Neural cell (in vitro differentiated cells): Measurements from ENCODE around the gene NAA35. TPM values are rescaled to one million over a fixed set of nuclear protein-coding genes. Genes with fewer than 3 reads are reported as not detected.

Experiments used
- H2AFZ ChIP-seq: fragments of 200-600, 300-800 bp; sonication (generic), shearing (Covaris generic); 2 replicates; pipeline ENCODE4 v1.6.0; 2014; ENCODE audit warnings: low read depth, mild to moderate bottlenecking, antibody characterized with exemption, low read length, moderate library complexity
- H3F3A ChIP-seq: fragments of 200-600 bp; shearing (Covaris generic); 2 replicates; pipeline ENCODE4 v1.6.1; 2016; ENCODE audit warnings: mild to moderate bottlenecking, moderate library complexity, mixed read lengths, antibody characterized with exemption, low read length; ENCODE audit not compliant: insufficient read depth, poor library complexity, severe bottlenecking
- H3K27ac ChIP-seq: fragments of 200-600, 300-800 bp; sonication (generic), shearing (Covaris generic); 2 replicates; pipeline ENCODE4 v1.5.1; 2014; ENCODE audit warnings: mild to moderate bottlenecking, low read length, moderate library complexity
- H3K27me3 ChIP-seq: fragments of 300-800, 200-600 bp; sonication (generic), shearing (Covaris generic); 2 replicates; pipeline ENCODE4 v1.6.0; 2014; ENCODE audit warnings: mild to moderate bottlenecking, low read depth, low read length, moderate library complexity; ENCODE audit not compliant: insufficient read depth
- H3K36me3 ChIP-seq: fragments of 300-800, 200-600 bp; sonication (generic), shearing (Covaris generic); 2 replicates; pipeline ENCODE4 v1.5.1; 2014; ENCODE audit warnings: mild to moderate bottlenecking, antibody characterized with exemption, low read length, moderate library complexity; ENCODE audit not compliant: insufficient read depth
- H3K4me2 ChIP-seq: fragments of 300-800, 200-600 bp; sonication (generic), shearing (Covaris generic); 2 replicates; pipeline ENCODE4 v1.6.0; 2014; ENCODE audit warnings: mild to moderate bottlenecking, low read length
- H3K4me3 ChIP-seq: fragments of 300-800, 200-600 bp; sonication (generic), shearing (Covaris generic); 2 replicates; pipeline ENCODE4 v1.5.1; 2014; ENCODE audit warnings: mild to moderate bottlenecking, low read length, moderate library complexity
- H3K79me2 ChIP-seq: fragments of 200-600 bp; shearing (Covaris generic); replicated peaks from 2 replicates; pipeline ENCODE4 v1.6.0; 2014; ENCODE audit warnings: mild to moderate bottlenecking, low read length, moderate library complexity; ENCODE audit not compliant: insufficient read depth
- H3K9ac ChIP-seq: fragments of 300-800, 200-600 bp; sonication (generic), shearing (Covaris generic); 2 replicates; pipeline ENCODE4 v1.6.1; 2016; ENCODE audit warnings: mild to moderate bottlenecking, low read length, mixed read lengths
- H3K9me2 ChIP-seq: fragments of 200-600 bp; shearing (Covaris generic); 2 replicates; pipeline ENCODE4 v1.6.1; 2016; ENCODE audit warnings: mild to moderate bottlenecking, low read length, mixed read lengths; ENCODE audit not compliant: insufficient read depth
- H3K9me3 ChIP-seq: fragments of 200-600, 300-800 bp; sonication (generic), shearing (Covaris generic); 2 replicates; pipeline ENCODE4 v1.6.1; 2016; ENCODE audit warnings: mild to moderate bottlenecking, mixed run types, low read length, moderate library complexity, mixed read lengths
- H4K20me1 ChIP-seq: fragments of 200-600 bp; shearing (Covaris generic); 2 replicates; pipeline ENCODE4 v1.6.1; 2016; ENCODE audit warnings: mild to moderate bottlenecking, mixed run types; ENCODE audit not compliant: insufficient read depth
- CTCF ChIP-seq: fragments of 450-650 bp; IDR thresholded peaks from 2 replicates; pipeline ENCODE4 v1.5.1; 2014; ENCODE audit warnings: antibody characterized with exemption, mild to moderate bottlenecking, moderate library complexity; ENCODE audit not compliant: poor library complexity, severe bottlenecking
- EP300 ChIP-seq: fragments of 450-650 bp; conservative IDR thresholded peaks from 2 replicates; pipeline ENCODE4 v1.6.1; 2014; ENCODE audit warnings: antibody characterized with exemption, mild to moderate bottlenecking, moderate library complexity; ENCODE audit not compliant: poor library complexity, severe bottlenecking
- EZH2 ChIP-seq: fragments of 200-600, 300-800 bp; shearing (Covaris generic), sonication (generic); IDR thresholded peaks from 2 replicates; pipeline ENCODE4 v1.6.1; 2014; ENCODE audit warnings: antibody characterized with exemption, low read length, borderline replicate concordance, mild to moderate bottlenecking; ENCODE audit not compliant: insufficient read depth, poor library complexity, severe bottlenecking
- MXI1 ChIP-seq: fragments of 450-650 bp; conservative IDR thresholded peaks from 2 replicates; pipeline ENCODE4 v1.6.1; 2014; ENCODE audit warnings: antibody characterized with exemption, mild to moderate bottlenecking; ENCODE audit not compliant: poor library complexity, severe bottlenecking
- POLR2AphosphoS5 ChIP-seq: IDR thresholded peaks from 2 replicates; pipeline ENCODE4 v1.6.1; 2012
- RAD21 ChIP-seq: fragments of 450-650 bp; conservative IDR thresholded peaks from 2 replicates; pipeline ENCODE4 v1.6.1; 2014; ENCODE audit warnings: antibody characterized with exemption, mild to moderate bottlenecking, moderate library complexity
- REST ChIP-seq: IDR thresholded peaks from 2 replicates; pipeline ENCODE4 v1.6.1; 2012; ENCODE audit warnings: borderline replicate concordance
- SMC3 ChIP-seq: fragments of 450-650 bp; conservative IDR thresholded peaks from 2 replicates; pipeline ENCODE4 v1.6.1; 2014; ENCODE audit warnings: antibody characterized with exemption, mild to moderate bottlenecking, moderate library complexity; ENCODE audit not compliant: poor library complexity
- TAF1 ChIP-seq: IDR thresholded peaks from 2 replicates; pipeline ENCODE4 v1.6.1; 2012; ENCODE audit warnings: low read depth
- polyA plus RNA-seq: library from polyadenylated mRNA; depleted of rRNA; stranded (reverse); fragments of >200 nt; gene quantifications from 2 replicates; pipeline ENCODE4 v1.2.3, GENCODE V29; 2014

NAA35 gene
- polyA plus RNA-seq, 1 donor from 2014 or later: 26.0 TPM

GRCh38 chr9:85995599-85995998, 54.7 kb downstream of the NAA35 start:
- H3K27ac ChIP-seq: no peak overlapping the region
- no peaks in the 10 kb centered on the region for H3K9me2 ChIP-seq
- no peak overlapping the region for H3K4me3 ChIP-seq
- no peaks in the 10 kb centered on the region for H4K20me1 ChIP-seq
- no peaks in the 10 kb centered on the region for H3K9me3 ChIP-seq
- H2AFZ ChIP-seq: no peak overlapping the region
- H3K4me2 ChIP-seq: no peak overlapping the region
- no peaks in the 10 kb centered on the region for H3K79me2 ChIP-seq
- no peak for TF ChIP-seq EZH2
- TF ChIP-seq REST: no peak
- no peak for TF ChIP-seq RAD21
- TF ChIP-seq POLR2AphosphoS5: no peak
- TF ChIP-seq EP300: no peak
- no peak for TF ChIP-seq SMC3
- TF ChIP-seq CTCF: no peak
- no peak for TF ChIP-seq MXI1
- no peak for TF ChIP-seq TAF1
- no peak overlapping the region for H3K9ac ChIP-seq
- H3F3A ChIP-seq: no peaks in the 10 kb centered on the region
- H3K27me3 ChIP-seq: no peaks in the 10 kb centered on the region
- no peaks in the 10 kb centered on the region for H3K36me3 ChIP-seq

GRCh38 chr9:86005253-86005775, 64.4 kb downstream of the NAA35 start:
- Histone ChIP-seq H3K27ac (no peak overlapping the region), H3F3A (no peaks in the 10 kb centered on the region), H3K9ac (no peak overlapping the region), H3K4me2 (no peak overlapping the region), H3K27me3 (no peaks in the 10 kb centered on the region), H4K20me1 (no peaks in the 10 kb centered on the region), H3K9me3 (peaks cover 10% of the 10 kb centered on the region), H3K4me3 (no peak overlapping the region), H3K36me3 (peaks cover 18% of the 10 kb centered on the region), H2AFZ (no peak overlapping the region), H3K79me2 (no peaks in the 10 kb centered on the region), H3K9me2 (no peaks in the 10 kb centered on the region)
- TF ChIP-seq TAF1: no peak
- no peak for TF ChIP-seq SMC3

- Histone ChIP-seq H3K27me3 (no peaks in the 10 kb centered on the region), H3F3A (no peaks in the 10 kb centered on the region), H3K9me3 (peaks cover 10% of the 10 kb centered on the region), H3K79me2 (no peaks in the 10 kb centered on the region), H3K9ac (no peak overlapping the region), H4K20me1 (no peaks in the 10 kb centered on the region), H3K9me2 (no peaks in the 10 kb centered on the region), H3K4me2 (no peak overlapping the region), H3K36me3 (peaks cover 28% of the 10 kb centered on the region), H3K27ac (no peak overlapping the region), H2AFZ (no peak overlapping the region), H3K4me3 (no peak overlapping the region)
- TF ChIP-seq CTCF (no peak), POLR2AphosphoS5 (no peak), MXI1 (no peak), RAD21 (no peak), TAF1 (no peak), EZH2 (no peak), SMC3 (no peak), EP300 (no peak), REST (no peak)
Observed at GRCh38 chr9:86009133-86009532, 68.2 kb downstream of the NAA35 start.
